ENCODE results near the gene DIRAS1. TPM values are rescaled to one million over a fixed set of nuclear protein-coding genes. Genes with fewer than 3 reads are reported as not detected.

DIRAS1 gene
- total RNA-seq, 1 experiment from 2014 or later = 7.8 TPM

DNA sequence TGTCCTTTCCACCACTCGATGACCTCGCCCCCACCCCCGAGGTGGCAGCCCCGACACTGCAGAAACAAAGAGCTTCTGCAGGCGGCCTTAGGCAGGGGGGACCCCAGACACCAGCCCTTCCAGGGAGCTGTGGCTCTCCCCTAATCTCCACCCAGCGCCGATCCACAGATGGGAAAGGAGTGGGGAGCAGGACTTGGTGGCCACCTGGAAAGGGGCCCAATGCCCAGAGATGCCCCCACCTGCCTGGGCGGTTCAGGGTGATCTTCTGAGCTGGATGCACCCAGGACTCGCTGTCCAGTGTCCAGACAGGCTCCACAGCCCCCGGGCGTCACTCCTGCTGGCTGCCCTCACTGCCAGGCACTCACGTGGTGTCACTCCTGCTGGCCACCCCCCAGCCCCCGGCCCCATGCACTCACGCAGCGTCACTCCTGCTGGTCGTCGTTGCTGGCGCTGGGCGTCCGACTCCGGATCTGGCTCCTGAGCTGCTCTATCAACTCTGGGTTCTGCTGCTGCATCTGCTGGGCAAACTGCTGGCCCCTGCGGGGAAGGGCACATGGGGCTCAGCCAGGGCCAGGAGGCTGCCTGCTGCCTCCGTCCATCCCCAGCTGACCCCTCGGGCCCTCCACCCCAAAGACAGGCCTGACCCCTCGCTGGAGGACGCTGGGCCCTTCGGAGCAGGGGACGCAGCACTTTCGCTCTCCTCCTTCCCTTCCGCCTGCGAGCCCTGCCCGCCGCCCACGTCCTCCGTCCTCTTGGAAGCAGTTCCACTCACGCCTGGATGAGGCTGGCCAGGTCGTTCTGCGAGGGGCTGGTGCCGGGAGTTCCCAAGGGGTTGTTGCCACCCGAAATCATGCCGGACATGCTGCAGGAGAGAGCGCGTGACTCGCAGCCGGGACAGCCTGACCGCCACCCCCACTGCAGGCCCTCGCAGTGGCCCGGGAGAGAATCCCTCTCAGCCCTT, 36.0 kb upstream of the DIRAS1 start:
- no peak overlapping the region for H2BK5ac ChIP-seq (ENCODE audit: insufficient read length, low read length)
- no peak overlapping the region for H2BK20ac ChIP-seq (ENCODE audit: low read depth, low read length, poor library complexity, severe bottlenecking)
- H3K36me3 Mint-ChIP-seq (ENCODE audit: insufficient read depth in 1 of 3, low read depth in 3 of 3) = peaks cover 16 to 74% (median 61%) of the 10 kb centered on the region in 3 experiments; a peak in 6 of 7 replicates
- H3K4me3 Mint-ChIP-seq = no peak overlapping the region
- H2BK12ac ChIP-seq (ENCODE audit: insufficient read length, low read depth, low read length) = no peak overlapping the region
- TF ChIP-seq, protein P1, sequence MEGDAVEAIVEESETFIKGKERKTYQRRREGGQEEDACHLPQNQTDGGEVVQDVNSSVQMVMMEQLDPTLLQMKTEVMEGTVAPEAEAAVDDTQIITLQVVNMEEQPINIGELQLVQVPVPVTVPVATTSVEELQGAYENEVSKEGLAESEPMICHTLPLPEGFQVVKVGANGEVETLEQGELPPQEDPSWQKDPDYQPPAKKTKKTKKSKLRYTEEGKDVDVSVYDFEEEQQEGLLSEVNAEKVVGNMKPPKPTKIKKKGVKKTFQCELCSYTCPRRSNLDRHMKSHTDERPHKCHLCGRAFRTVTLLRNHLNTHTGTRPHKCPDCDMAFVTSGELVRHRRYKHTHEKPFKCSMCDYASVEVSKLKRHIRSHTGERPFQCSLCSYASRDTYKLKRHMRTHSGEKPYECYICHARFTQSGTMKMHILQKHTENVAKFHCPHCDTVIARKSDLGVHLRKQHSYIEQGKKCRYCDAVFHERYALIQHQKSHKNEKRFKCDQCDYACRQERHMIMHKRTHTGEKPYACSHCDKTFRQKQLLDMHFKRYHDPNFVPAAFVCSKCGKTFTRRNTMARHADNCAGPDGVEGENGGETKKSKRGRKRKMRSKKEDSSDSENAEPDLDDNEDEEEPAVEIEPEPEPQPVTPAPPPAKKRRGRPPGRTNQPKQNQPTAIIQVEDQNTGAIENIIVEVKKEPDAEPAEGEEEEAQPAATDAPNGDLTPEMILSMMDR (conservative IDR thresholded peaks at IDR 0.05) = no peak
- H3K9me3 ChIP-seq (ENCODE audit: control insufficient read depth, low read depth, low read length) = no peaks in the 10 kb centered on the region
- no peak for DNase-seq
- H2AK5ac ChIP-seq (ENCODE audit: insufficient read length, low read length) = no peak overlapping the region
- no peak overlapping the region for H3K4me2 ChIP-seq (ENCODE audit: insufficient read depth, insufficient read length, low read length)
- no peaks in the 10 kb centered on the region for H3K79me1 ChIP-seq (ENCODE audit: insufficient read depth, low read depth, low read length, poor library complexity, severe bottlenecking)
- H3K27me3 Mint-ChIP-seq (ENCODE audit: low read depth) = no peaks in the 10 kb centered on the region; the same call in 1 of the 2 replicates
- H2BK15ac ChIP-seq (ENCODE audit: low read depth, low read length) = no peak overlapping the region; the same call in 1 of the 2 replicates
- no peak overlapping the region for H4K5ac ChIP-seq (ENCODE audit: insufficient read length, low read depth, low read length)
- no peak overlapping the region for H3K27ac ChIP-seq (ENCODE audit: insufficient read length, low read depth, low read length)
- H4K20me1 ChIP-seq (ENCODE audit: control insufficient read depth, insufficient read depth, insufficient read length) = no peaks in the 10 kb centered on the region
- peak overlapping the region in 2 of 3 experiments; percentile 44 to 87; a peak in 2 of 7 replicates for H3K27ac Mint-ChIP-seq
- H3K4me1 Mint-ChIP-seq = no peaks in the 10 kb centered on the region
- no peak overlapping the region for H3K23ac ChIP-seq (ENCODE audit: insufficient read length, low read depth, low read length)
- no peak overlapping the region for H3K4ac ChIP-seq (ENCODE audit: low read depth, low read length)
- no peak overlapping the region for H4K8ac ChIP-seq (replicated peaks; ENCODE audit: insufficient read length, low read depth, low read length)
- no peak overlapping the region for H3K9ac ChIP-seq (ENCODE audit: extremely low read depth, insufficient read length, low read length)
- no peaks in the 10 kb centered on the region for H3K4me1 ChIP-seq (ENCODE audit: insufficient read depth, low read length)
- no peak overlapping the region for H4K91ac ChIP-seq (ENCODE audit: insufficient read length, low read depth, low read length)
- no peak overlapping the region for H3T11ph ChIP-seq (ENCODE audit: low read length)
- no peak overlapping the region for H2BK120ac ChIP-seq (ENCODE audit: low read depth, low read length, poor library complexity, severe bottlenecking)
- no CpG with 5 or more reads among the region's 48 CpGs for WGBS (ENCODE audit: extremely low coverage, insufficient read length, low lambda C conversion rate)
- no peak overlapping the region for H3K14ac ChIP-seq (ENCODE audit: insufficient read depth, low read length)
- no peaks in the 10 kb centered on the region for H3K79me2 ChIP-seq (ENCODE audit: insufficient read depth, low read length)
- H2AFZ ChIP-seq (ENCODE audit: low read length) = no peak overlapping the region
- no peak overlapping the region for H3K18ac ChIP-seq (ENCODE audit: insufficient read length, low read depth, low read length)
- H3K23me2 ChIP-seq (ENCODE audit: insufficient read length, low read depth, low read length, poor library complexity, severe bottlenecking) = no peaks in the 10 kb centered on the region
- no peaks in the 10 kb centered on the region for H3K27me3 ChIP-seq (ENCODE audit: insufficient read depth, low read length)
- H3K9me3 Mint-ChIP-seq = no peaks in the 10 kb centered on the region
- H3K56ac ChIP-seq (ENCODE audit: insufficient read length, low read depth, low read length) = no peak overlapping the region

Measured in H9 (cell line).